NCI-H526 (cell line): ENCODE data around the gene RPS4Y1.
"Not testable (repeated sequence)": the region's sequence is repeated elsewhere in the genome, so short reads cannot be mapped to it uniquely, and the experiment has no call there.

ENCODE experiments used
- DNase-seq, 2 experiments: peaks; one replicate each; lab custom pipeline; 2025; lab: John Stamatoyannopoulos, UW

Gene RPS4Y1

GRCh38 chrY:2841471-2841893 is at the start of gene RPS4Y1:
RPS4Y1 (plus strand) TSS chrY:2841602; CDS start chrY:2841625, 23 bp downstream.
- peak; percentile 17 to 55 for DNase-seq

GRCh38 chrY:2796977-2797523 is 44.4 kb upstream of the RPS4Y1 start:
- DNase-seq, result no peak

DNA sequence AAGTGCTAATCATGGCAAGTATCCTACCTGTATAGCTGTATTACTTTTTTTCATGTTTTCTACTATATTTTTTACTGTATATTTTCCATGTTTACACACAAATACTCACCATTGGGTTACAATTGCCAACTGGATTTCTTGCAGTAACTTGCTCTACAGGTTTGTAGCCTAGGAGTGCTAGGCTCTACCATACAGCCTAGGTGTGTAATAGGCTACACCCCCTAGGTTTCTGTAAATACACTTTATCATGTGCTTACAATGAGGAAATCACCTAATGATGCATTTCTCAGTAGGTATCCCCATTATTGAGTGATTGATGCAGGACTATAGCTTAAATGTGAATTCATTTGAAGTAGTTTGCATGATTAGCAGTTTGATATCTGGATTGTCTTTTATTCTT is 43.4 kb upstream of the RPS4Y1 start:
- DNase-seq, result no peak

GRCh38 chrY:2800246-2800645 is 41.2 kb upstream of the RPS4Y1 start:
- no peak for DNase-seq

GRCh38 chrY:2817146-2817896 is 24.1 kb upstream of the RPS4Y1 start:
- not testable (repeated sequence) for DNase-seq

GRCh38 chrY:2824471-2824870 is 16.9 kb upstream of the RPS4Y1 start:
- no peak for DNase-seq

GRCh38 chrY:2828497-2828896 is 12.9 kb upstream of the RPS4Y1 start:
- DNase-seq, result no peak

DNA sequence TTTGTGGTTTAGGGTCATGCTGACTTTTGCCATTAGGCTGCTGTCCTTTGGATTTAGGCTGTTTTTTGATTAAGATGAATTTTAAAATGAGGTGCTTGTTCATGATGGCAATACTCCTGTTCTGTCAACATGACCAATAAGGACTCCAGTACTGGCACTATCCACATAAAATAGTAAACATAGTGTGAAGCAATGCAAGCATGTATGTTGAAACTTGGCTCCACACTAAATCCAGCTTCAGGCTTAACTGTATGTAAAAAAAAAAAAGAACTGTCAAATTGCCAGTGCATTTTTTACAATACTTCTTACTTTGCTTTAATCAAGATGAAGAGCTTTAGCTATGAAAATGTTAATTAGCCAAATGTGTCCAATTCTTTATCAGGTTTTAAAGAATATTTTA is 6.2 kb upstream of the RPS4Y1 start:
- no peak for DNase-seq

DNA sequence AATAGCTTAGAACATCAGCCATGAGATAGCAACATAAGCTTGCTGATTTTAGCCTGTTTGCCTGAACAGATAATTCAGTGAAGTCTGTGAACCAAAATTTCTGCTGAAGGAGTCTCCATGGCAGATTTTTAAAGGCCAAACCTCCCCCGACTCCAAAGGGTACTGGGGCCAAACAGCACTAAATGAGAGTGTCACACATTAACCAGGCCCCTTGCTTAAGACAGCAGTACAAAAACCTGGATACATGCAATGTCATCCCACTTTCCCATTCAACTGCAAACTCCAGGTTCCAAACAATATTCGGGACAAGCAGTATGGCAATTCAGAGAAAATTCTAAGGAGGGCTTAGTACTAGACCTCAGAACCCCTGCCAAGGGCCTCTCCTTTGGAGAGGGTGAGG is 4.3 kb upstream of the RPS4Y1 start:
- DNase-seq, result no peak

- no peak for DNase-seq
Measured at GRCh38 chrY:2837932-2838331, 3.5 kb upstream of the RPS4Y1 start.

GRCh38 chrY:2846791-2847190 is 5.4 kb downstream of the RPS4Y1 start:
- no peak for DNase-seq

GRCh38 chrY:2848384-2848783 is 7.0 kb downstream of the RPS4Y1 start:
- DNase-seq, result no peak

DNA sequence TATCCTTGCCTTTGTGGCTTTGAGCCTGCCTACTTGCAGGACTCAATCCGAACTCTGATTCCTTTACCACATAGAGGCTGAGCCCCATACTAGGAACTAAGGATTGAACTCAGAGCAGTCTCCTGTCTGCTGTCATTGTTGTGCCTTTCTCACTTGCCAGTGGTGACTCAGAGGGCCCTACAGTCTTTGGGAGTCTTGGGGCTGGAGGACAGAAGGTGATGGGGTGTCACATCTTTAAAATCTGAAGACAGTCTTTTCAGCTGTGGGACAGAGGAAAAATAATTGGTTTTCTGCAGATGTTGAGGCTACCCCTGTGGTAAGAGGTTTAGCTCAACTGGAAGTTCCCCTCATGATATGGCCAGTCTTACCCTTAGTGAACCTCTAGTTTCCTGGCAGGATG is 8.0 kb downstream of the RPS4Y1 start:
- no peak for DNase-seq

GRCh38 chrY:2854145-2854774 is 12.9 kb downstream of the RPS4Y1 start:
- DNase-seq, result no peak

GRCh38 chrY:2857068-2857467 is 15.7 kb downstream of the RPS4Y1 start:
- no peak for DNase-seq

GRCh38 chrY:2857686-2858085 is 16.3 kb downstream of the RPS4Y1 start:
- no peak for DNase-seq

DNA sequence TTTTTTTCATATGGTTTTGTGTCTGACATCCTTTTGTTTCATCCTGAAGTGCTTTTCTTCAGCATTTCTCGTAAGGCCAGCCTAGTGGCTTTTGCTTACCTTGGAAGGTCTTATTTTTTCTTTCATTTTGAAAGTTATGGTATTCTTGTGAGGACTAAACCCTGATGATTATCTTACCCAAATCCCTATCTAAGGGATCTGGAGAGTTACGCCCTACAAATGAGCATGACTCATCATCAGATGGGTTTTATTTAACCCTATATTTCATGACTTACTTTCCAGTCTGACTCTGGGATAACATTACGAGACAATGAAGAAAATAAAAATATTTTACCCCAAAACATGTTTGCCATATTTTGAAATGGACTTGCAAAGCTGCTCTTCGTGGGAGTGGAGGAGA is 18.4 kb downstream of the RPS4Y1 start:
- no peak for DNase-seq

- no peak for DNase-seq
Measured at GRCh38 chrY:2860511-2860910, 19.1 kb downstream of the RPS4Y1 start.

DNA sequence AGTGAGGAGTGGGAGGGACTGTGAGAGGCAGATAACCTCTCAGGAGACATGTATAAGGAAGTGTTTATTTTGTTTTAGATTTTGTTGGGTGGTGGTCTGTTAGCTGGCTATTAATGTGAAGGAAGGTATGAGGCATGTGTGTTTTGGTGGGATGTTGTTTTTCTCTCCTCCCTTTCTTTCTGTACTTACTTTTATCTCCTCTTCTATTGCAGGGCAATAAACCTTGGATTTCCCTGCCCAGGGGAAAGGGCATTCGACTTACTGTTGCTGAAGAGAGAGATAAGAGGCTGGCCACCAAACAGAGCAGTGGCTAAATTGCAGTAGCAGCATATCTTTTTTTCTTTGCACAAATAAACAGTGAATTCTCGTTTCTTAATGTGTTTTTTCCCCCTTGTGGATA is 25.2 kb downstream of the RPS4Y1 start:
- no peak for DNase-seq

- DNase-seq, result no peak
Measured at GRCh38 chrY:2867469-2867868, 26.1 kb downstream of the RPS4Y1 start.

- no peak for DNase-seq
Measured at GRCh38 chrY:2868035-2868607, 26.7 kb downstream of the RPS4Y1 start.

DNA sequence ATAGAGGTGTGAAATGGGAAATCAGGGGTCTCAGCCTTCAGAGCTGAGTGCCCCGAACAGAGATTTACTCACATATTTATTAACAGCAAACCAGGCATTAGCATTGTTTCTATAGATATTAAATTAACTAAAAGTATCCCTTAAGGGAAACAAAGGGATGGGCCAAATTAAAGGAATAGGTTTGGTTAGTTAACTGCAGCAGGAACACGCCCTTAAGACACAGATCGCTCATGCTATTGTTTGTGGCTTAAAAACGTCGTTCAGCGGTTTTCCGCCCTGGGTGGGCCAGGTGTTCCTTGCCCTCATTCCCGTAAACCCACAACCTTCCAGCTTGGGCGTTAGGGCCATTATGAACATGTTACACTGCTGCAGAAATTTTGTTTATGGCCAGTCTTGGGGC is 30.8 kb downstream of the RPS4Y1 start:
- DNase-seq, result not testable (repeated sequence)

DNA sequence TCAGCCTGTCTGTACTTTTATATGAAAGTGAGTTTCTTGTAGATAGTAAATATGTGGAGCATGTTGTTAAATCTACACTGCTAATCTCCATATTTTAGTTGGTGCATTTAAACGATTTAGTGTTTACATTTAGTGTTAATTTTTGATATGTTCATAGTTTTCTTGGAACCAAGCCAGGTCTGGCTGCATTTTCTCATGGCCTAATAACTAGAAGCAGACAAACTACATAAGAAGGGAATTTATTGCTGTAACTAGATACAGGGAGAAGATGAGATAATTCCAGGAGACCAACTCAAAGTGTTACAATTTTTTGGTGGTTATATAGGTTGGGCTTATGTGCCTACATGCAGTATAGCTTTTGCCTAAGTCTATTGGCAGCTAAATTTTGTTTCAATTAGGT is 32.8 kb downstream of the RPS4Y1 start:
- DNase-seq, result no peak
